ENCODE measurements around the gene OTUB1.

OTUB1 gene

DNA sequence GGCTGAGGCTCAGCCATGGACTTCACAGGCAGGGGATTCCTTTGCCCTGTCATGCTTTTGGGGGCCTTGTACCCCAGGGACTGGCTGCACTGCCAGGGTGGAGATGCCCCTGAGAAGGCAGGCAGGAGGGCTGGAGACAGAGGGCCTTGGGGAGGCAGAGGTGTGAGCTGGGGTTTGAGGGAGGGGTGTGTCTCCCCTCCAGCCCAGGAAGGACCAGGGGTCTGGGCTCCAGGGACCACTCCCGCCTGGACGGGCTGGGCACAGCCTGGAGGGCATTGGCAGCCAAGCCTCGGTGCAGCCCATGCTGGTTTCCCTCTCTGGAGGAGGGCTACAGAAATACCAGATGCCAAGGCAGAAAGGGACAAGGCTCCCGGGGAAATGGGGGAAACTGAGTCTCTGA, 19.5 kb downstream of the OTUB1 start:
- DNase-seq (ENCODE audit: low spot score) = no peak

DNA sequence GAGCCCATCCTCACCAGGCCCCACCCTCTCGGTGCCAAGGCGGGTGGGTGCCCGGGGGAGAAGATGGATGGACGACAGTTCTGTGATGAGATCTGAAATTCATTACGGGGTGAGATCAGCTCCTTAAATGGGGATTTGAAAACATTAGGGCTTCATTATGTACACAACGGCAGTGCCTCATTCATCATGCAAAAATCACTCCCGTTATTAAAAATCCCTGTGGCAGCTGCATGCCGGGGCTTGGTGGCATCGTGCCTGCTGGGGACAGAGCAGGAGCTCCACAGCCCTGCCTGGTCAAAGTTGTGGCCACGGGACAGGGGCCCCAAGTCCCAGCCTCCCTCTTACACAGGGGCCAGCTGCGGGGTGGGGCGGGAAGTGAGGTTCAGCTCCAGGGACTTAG, 20.2 kb downstream of the OTUB1 start:
- no peak for DNase-seq (ENCODE audit: low spot score)

DNA sequence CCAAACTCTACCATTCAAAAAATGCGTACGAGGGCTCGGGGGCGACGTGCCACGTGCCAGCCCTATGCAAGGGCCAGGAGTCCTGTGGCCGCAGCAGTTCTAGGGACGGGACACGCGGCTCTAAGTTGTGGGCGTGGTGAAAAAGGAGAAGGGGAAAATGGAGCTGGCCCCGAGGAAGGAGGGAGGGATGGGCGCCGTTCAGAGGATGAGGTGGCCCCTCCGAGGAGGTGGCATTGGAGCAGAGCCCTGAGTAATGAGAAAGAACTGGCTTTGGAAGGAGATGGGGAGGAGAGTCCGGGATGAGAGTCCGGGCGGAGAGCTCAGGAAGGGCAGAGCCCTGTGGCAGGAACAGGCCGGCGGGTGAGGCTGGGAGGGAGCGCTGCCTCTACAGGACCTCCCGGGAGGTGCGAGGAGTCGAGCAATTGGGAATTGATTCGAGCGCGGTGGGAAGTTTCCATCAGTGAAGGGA, 21.0 kb downstream of the OTUB1 start:
- DNase-seq (ENCODE audit: low spot score) = no peak

DNA sequence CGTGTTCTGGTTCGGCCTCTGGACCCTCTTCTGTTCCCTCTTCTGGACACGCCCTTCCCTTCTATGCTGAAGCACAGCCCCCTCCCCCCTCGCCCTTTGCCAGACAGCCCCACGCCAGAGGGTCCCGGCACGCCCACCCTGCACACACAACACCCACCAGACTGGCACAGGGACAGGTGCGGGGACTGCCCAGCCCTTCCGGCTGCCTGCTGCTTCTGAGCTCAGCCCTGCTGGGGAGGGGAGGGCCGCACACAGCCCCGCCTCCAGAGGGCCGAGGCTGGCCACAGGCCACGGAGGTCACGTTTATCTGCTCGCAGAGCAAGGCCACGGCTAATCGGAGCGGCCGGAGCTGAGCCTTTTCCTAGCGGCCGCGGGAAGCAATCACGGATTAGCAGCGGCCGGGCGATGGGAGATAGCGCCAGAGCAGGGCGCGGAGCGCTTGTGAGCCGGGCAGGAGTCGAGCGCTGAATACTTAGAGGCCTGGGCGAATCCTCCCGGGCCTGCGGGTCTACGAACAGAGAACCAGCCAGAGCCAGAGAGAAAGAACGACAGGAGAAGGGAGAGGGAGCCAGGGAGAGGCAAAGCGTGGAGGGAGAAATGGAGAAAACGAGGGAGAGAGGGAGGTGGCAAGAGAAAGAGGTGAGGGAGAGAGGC, 21.5 kb downstream of the OTUB1 start:
- DNase-seq (ENCODE audit: low spot score) = peak; percentile 82

DNA sequence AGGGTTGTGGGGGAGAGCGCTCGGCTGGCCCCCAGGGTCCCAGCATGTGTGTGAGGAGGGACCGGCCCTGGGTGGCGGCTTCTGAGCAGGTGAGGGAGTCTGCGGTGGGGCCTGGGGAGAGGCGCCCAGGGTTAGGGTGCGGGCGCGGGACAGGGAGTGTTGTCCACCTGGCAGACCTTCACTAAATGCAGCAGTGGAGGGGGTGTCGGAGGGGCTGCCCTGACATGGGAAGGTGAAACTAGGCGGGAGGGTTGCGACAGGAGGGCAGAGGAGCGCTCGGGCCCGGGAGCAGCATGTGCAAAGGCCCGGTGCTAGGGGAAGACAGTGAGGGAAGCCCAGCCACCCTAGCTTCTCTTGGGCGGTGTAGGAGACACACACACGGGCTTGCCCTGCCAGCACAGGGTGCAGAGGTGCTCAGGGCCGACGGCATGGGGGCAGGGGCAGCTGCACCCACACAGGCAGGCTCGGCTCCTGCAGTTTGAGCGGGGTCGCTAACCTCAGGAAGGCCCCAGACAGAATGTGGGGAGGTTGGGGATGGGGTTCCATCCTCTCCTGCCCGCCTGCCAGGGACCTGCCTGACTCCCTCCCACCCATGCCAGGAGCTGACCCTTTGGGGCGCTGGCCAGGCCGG, 22.2 kb downstream of the OTUB1 start:
- no peak for DNase-seq (ENCODE audit: low spot score)

DNA sequence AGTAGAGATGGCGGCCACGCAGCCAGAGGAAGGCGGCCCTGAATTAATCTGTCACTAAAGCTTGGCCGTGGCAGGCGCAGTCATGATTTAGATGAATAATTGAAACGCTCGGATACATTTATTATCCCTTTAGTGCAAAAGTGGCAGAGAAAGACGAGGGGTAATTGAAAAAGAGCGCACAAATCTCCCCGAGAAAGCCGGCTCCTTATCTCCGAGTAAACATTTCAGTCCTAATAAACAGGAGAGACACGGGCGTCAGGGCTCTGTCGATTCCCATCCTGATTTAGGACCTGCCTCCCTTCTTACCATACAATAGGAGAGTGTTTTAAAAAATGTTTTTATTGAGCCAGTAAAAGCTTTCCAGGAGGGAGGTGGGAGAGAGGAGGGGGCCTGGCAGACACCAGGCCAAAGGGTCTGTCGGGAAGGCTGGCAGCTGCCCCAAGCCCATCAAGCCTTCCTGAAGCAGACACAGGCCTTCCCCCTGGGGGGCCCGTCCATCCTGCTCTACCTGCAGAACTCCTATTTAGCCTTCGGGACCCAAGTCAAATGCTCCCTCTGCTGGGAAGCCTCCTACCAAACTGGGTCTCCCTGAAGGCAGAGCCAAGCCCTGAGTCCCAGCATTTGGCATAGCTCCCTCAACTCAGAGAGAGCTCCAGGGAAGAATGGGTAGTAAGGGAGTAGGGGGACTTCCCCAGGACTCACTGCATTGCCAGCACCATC, 22.8 kb downstream of the OTUB1 start:
- no peak for DNase-seq (ENCODE audit: low spot score)

DNA sequence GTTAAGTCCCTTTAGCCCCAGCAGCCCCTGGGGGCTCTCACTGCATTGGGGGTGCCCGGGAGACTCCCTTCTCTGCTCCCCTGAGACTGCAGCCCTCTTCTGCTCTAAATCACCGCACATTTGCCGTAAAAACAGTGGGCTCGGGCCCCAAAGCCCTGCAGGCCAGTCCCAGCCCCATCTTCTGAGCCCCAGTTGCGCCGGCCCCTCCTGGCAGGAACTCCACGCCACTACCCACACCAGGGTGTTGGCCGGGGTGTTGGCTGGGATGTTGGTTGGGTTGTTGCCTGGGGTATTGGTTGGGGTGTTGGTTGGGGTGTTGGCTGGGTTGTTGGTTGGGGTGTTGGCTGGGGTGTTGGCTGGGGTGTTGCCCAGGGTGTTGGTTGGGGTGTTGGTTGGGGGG, 23.5 kb downstream of the OTUB1 start:
- DNase-seq (ENCODE audit: low spot score) = no peak

DNA sequence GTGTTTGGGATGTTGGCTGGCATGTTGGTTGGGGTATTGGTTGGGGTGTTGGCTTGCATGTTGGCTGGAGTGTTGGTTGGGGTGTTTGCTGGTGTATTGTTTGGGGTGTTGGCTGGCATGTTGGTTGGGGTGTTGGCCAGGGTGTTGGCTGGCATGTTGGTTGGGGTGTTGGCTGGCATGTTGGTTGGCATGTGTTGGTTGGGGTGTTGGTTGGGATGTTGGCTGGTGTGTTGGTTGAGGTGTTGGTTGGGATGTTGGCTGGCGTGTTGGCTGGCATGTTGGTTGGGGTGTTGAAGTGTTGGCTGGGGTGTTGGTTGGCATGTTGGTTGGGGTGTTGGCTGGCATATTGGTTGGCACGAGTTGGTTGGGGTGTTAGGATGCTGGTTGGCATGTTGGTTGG, 24.5 kb downstream of the OTUB1 start:
- DNase-seq (ENCODE audit: low spot score) = no peak

DNA sequence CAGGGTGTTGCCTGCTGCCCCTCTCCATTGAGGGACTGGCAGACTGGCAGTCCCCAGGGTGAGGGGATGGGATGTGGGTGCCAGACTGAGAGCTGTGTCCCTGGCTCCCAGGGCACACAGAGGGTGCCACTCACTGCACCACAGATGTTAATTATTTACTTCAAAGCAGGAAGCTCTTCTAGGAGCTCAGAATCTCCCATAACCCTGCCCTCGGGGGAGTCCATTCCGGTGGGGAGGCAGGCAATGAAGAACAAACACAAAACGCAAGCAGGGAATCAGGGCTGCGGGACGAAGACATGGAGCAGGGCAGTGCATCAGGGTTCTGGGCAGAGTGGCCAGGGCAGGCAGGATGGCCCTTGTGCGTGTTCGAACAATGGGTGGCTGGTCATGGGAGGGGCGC, 25.1 kb downstream of the OTUB1 start:
- DNase-seq (ENCODE audit: low spot score) = no peak

DNA sequence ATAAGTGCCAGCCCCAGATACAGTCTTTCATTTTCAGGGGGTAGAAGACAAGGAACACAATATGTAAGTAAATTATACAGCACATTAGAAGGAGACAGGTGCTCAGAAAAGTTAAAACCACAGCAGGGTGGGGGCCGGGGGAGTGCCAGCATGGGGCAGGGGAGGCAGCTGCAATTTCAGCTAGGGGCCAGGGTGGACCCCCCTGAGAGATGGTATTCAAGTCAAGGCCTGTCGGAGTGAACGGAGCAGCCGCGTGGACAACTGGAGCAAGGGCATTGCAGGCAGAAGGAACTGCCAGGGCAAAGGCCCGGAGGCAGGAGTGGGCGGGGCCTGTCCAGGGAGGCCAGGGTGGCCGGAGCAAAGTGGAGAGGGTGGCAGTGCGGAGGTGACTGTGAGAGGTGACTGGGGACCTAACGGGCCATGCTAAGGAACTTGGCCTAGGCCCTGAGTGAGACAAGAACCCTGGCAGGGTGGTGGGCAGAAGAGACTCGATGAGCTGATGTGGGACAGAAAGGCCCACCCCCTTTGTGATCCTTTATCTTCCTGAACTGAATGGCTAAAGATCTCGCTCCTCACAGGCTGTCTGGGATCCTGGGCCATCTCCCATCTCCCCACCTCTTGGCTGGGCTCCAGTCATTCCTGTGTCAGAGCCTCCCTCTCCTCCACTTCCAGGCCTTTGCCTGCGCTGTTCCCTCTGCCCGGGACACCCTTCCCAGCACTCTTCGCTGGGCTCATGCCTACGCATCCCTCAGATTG, 27.1 kb downstream of the OTUB1 start:
- DNase-seq (ENCODE audit: low spot score) = no peak

DNA sequence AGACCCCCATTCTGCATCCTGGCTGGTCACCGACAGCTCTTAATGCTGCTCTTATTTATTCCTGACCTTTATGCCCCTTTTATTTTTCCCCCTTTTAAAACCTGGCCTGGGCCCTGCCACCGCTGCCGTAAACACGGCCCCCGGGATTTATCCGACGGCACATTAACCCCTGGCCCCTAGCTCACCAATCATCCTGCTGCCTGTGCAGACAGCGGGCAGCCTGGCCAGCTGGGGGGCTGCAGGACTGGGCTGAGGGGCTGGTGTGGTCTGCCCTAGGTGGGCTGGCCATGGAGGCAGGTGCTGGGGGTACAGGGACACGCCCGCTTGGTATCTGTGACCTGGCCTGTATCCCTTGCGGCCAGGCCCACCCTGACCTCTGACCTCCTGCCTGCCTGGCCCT, 28.1 kb downstream of the OTUB1 start:
- no peak for DNase-seq (ENCODE audit: low spot score)

DNA sequence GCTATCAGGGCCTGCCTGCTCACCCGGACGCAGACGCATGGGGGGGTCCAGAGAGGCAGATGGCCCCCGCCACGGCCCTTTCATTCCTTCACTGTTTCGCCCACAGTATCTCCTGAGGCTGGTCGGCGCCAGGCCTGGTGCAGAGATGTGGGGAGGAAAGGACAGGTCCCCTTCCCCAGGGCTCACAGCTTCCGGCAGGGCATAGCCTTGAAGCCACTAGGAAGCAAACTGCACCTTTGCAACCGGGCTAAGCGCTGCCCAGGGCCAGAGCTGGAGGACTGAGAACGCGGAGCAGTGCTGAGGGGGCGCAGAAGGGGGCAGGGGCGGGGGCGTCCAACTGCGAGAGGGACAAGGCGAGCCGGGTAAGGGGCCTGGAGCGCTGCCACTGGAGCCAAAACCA, 29.3 kb downstream of the OTUB1 start:
- DNase-seq (ENCODE audit: low spot score) = no peak

DNA sequence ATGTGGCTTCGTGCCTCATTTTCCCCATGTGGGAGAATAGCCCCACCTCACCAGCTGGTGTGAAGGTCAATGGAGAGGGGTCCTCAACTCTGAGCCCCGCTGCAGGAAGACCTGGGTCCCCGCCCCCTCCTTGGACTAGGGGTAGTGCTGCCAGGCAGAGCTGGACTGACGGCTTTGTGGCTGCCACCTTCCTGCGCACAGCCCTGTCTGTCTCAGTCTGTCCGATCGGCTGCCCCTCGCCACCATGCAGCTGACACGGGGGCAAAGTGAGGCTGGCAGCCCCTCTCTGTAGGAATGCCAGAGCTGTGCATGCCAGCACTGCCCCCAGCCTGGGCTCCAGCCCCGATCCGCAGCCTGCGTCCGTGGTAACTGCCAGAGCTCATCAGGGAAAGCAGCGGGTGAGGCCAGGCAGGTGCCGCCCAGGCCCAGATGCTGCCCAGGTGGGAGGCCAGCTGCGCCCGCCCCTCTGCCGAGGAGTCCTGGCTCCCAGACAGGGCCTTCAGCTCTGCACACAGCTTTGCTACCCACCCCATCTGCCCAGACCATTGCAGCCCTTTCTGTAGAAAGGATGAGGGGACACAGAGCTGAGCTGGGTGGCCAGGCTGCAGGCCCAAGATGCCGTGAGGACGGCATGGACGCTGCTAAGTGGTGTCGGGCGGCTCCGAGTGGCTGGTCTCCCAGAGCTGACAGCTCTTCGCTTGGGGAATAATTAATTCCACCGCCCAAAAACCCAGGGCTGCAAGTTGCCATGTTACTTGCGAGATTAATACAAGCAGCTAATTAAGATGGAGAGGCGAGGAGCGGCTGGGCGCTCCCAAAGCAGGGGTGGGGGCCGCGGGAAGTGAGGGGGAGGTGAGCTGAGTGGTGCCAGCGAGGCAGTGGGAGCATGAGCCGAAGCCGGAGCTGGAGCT, 30.0 kb downstream of the OTUB1 start:
- no peak for DNase-seq (ENCODE audit: low spot score)

DNA sequence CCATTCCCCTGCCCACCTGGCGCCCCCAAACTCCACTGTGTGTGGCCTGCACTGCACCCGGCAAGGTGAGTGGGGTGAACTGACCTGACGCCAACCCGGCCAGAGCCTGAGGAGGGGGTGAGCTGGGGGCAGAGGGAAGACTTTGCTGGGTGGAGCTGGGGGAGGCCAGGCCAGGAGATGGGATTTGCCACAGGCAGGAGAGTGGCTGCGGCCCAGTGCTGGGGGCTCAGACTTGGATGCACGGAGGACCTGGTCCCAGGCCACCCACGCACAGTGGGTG, 31.6 kb downstream of the OTUB1 start:
- DNase-seq (ENCODE audit: low spot score) = no peak

DNA sequence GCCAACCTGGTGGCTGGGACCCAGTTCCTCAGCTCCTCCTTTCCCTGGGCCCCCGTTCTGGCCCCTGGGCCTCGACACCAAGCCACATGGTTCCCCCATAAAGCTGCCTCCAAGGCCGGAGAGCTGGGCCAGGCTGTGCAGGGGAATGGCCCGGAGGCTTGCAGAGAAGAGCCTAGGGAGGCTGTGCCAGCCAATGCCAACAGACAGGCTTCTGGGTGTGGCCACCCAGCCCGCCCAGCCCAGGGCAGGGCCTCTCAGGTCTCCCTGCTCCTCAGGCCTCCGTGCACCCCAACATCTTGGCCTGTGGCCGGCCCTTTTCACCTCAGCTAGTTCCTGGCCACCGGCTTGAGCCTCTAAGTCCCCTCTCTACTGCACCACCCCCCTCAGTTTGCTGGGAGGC, 32.1 kb downstream of the OTUB1 start:
- no peak for DNase-seq (ENCODE audit: low spot score)

DNA sequence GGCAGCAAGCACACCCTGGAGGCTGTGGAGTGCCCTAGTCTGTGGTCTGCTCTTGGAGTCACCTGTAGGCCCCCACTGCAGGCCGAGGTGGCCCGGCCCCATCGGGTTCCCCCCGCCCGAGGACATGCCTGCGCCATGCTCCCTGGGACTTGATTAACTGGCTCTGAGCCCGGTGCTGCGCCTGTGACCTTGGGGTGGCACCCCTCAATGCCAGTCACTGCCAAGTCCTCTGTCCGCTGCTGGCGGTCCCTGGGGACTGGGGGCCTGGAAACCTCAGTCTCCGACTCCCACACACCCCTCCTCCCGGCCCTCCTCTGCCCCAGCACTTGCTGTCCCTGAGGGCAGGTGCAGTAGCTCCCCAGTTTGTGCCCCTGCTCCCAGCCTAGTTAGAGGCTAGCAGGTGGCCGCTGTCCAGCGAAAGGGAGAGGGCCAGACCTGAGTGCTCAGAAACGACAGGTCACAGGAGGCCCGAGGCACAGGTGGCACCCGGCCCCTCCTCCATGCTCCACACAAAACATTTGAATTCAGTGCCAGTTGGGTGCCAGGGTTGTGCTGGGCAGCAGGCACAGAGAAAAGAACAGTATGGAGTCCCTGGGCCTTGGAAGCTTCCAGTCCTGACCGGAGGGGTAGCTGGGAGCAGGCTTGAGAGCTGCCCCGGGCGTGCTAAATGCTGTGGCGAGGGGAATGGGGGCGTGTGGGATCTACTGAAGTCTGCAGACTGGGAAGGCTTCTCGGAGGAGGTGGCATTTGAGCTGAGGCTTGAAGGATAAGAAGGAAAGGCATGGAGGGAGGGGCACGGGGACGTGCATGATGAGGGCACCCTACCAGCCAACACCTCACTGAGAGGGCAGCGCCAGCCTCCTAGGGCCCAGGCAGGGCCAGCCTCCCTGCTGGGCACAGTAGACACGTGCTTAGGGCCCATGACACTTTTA, 33.1 kb downstream of the OTUB1 start:
- no peak for DNase-seq (ENCODE audit: low spot score)

DNA sequence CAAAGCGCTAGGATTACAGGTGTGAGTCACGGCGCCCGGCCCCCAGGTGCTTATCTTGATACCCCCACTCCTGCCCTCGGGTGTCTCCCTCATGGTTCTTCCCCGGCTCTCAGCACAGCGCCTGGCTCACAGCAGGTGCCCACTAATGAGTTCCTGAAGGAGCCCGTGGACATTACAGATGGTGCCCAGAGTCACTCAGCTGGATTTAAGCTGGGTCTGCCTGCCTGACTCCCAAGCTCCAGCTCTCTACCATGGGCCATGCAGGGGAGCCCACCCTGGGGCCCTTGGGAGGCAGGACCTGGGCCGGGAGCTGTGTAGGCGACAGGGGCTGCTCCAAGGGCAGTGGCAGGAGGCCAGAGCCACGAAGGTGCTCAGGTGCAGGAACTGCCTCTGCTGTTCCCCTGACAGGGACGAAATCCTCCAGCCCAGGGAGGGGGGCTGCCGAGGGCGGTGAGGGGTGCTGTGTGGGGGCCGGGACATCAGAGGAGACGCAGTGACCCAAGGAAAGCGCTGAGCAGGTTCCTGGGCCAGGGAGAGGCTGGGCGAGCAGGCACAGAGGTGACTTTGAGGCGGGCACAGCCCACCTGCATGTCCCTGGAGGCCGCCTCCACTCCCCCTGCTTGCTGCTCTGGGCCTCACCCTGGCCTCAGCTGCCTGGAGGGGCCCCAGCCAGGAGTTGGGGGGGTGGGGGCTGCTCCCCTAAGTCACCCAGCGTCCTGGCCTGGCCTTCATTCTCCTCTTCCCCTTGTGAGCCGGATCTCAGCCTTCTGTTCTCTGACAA, 34.9 kb downstream of the OTUB1 start:
- DNase-seq (ENCODE audit: low spot score) = no peak

DNA sequence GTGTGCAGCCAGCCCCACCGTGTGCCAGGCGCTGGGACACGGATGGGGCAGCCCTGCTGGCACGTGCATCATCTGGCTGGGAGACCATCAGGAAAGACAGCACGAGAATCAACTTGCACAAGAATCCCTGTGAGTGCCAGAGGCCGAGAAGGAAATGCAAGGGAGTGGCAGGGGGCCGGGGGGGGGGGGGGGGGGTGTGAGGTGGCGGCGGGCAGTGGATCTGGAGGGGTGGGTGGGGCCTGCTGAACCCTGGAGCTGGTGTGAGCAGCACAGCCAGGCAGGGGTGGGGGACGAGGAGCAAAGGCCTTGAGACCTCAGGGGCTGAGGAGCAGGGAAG, 35.5 kb downstream of the OTUB1 start:
- no peak for DNase-seq (ENCODE audit: low spot score)

DNA sequence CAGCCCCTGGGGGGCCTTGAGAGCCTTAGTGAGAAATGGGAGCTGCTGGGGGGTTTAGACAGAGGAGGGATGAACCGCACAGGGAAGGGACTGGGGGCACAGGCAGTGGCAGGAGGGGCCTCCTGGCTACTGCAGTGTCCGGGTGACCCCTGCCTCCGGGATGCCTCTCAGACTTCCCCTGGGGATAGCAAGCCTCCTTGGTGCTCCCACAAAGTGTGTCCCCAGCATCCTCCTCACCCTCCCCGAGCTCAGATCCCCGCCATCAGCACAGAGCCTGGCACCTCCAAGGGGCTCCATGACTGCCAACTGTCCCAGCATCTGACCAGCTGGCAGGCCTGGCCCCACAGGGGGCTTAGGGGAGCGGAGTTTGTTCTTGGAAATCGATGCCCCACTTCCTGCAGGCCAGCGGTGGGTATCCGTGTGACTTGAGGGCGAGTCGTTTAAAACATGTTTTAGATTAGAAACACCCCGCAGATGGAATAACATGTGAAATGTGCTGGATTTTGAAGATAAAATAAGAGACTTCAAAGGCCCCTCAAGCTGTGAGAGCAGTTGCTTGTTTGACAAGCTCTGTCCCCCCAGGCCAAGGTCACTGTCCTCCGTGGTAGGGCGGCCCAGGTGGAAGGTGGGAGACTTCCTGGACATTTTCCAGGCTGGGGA, 36.0 kb downstream of the OTUB1 start:
- DNase-seq (ENCODE audit: low spot score) = no peak

Measured in ecto neural progenitor cell (in vitro differentiated cells).